GM12892 (cell line): ENCODE data around the gene RAP1A.

Source experiments
- POLR2AphosphoS5 ChIP-seq: IDR thresholded peaks from 2 replicates; pipeline ENCODE4 v1.6.1; 2011; ENCODE audit warnings: low read depth, low read length, control low read depth
- TAF1 ChIP-seq: IDR thresholded peaks from 2 replicates; pipeline ENCODE4 v1.6.1; 2011; ENCODE audit warnings: low read depth, mild to moderate bottlenecking, control low read depth, low read length, borderline replicate concordance

- TF ChIP-seq POLR2AphosphoS5 (no peak), TAF1 (no peak)
Measured at GRCh38 chr1:111604931-111605330, 14.7 kb upstream of the RAP1A start.
